SK-N-SH treated with all-trans-retinoic acid at 6 μM for 48 hours (cell line): ENCODE data around the gene RPS19BP1.

Experiments used
- ATAC-seq: fragments of 200-7000 bp; cut with Tn5 transposase; 3 replicates; pipeline ENCODE4 v1.9.1; 2020; ENCODE audit warnings: mild to moderate bottlenecking, moderate library complexity
- ARNTL ChIP-seq: fragments of 450-650 bp; formaldehyde crosslinking; IDR thresholded peaks from 2 replicates; pipeline ENCODE4 v1.5.0; 2020; ENCODE audit warnings: low read depth, mild to moderate bottlenecking, moderate library complexity, borderline replicate concordance
- BACH2 ChIP-seq: fragments of 250-450 bp; sonication (Bioruptor Pico); IDR thresholded peaks from 2 replicates; pipeline ENCODE4 v1.9.0; 2021; ENCODE audit warnings: mild to moderate bottlenecking, borderline replicate concordance
- CREB5 ChIP-seq: fragments of 250-450 bp; sonication (Bioruptor Pico); IDR thresholded peaks from 2 replicates; pipeline ENCODE4 v1.5.1; 2020; ENCODE audit warnings: low read depth, mild to moderate bottlenecking, moderate library complexity
- CSDC2 ChIP-seq: fragments of 250-450 bp; sonication (Bioruptor Pico); IDR thresholded peaks from 2 replicates; pipeline ENCODE4 v1.5.0; 2020; ENCODE audit warnings: mild to moderate bottlenecking, moderate library complexity
- CSRNP3 ChIP-seq: fragments of 250-450 bp; sonication (Bioruptor Pico); IDR thresholded peaks from 2 replicates; pipeline ENCODE4 v1.5.1; 2021; ENCODE audit warnings: mild to moderate bottlenecking, moderate library complexity
- GLIS3 ChIP-seq: fragments of 250-450 bp; sonication (Bioruptor Pico); IDR thresholded peaks from 2 replicates; pipeline ENCODE4 v1.5.0; 2020; ENCODE audit warnings: mild to moderate bottlenecking, moderate library complexity
- ISL1 ChIP-seq: fragments of 250-450 bp; sonication (Bioruptor Pico); IDR thresholded peaks from 2 replicates; pipeline ENCODE4 v2.1.2; 2022; ENCODE audit warnings: mild to moderate bottlenecking, moderate library complexity
- OSR1 ChIP-seq: fragments of 250-450 bp; sonication (Bioruptor Pico); IDR thresholded peaks from 2 replicates; pipeline ENCODE4 v1.8.0; 2022; ENCODE audit warnings: moderate library complexity, mild to moderate bottlenecking, inconsistent platforms
- PPARA ChIP-seq: fragments of 250-450 bp; sonication (Bioruptor Pico); IDR thresholded peaks from 2 replicates; pipeline ENCODE4 v1.5.0; 2020; ENCODE audit warnings: mild to moderate bottlenecking, borderline replicate concordance
- RARB ChIP-seq: fragments of 250-450 bp; sonication (Bioruptor Pico); IDR thresholded peaks from 2 replicates; pipeline ENCODE4 v1.8.0; 2021; ENCODE audit warnings: mild to moderate bottlenecking, moderate library complexity
- SNAI2 ChIP-seq: fragments of 250-450 bp; sonication (Bioruptor Pico); IDR thresholded peaks from 2 replicates; pipeline ENCODE4 v1.5.0; 2020; ENCODE audit warnings: mild to moderate bottlenecking, moderate library complexity
- TCF4 ChIP-seq: fragments of 250-450 bp; sonication (Bioruptor Pico); IDR thresholded peaks from 2 replicates; pipeline ENCODE4 v1.8.0; 2021; ENCODE audit warnings: mild to moderate bottlenecking, moderate library complexity, borderline replicate concordance
- TOX ChIP-seq: fragments of 250-450 bp; sonication (Bioruptor Pico); IDR thresholded peaks from 2 replicates; pipeline ENCODE4 v1.8.0; 2021; ENCODE audit warnings: mild to moderate bottlenecking, moderate library complexity, borderline replicate concordance
- TSHZ2 ChIP-seq: fragments of 250-450 bp; sonication (Bioruptor Pico); IDR thresholded peaks from 2 replicates; pipeline ENCODE4 v1.5.0; 2020; ENCODE audit warnings: mild to moderate bottlenecking, moderate library complexity
- ZFP3 ChIP-seq: fragments of 250-450 bp; sonication (Bioruptor Pico); IDR thresholded peaks from 2 replicates; pipeline ENCODE4 v1.5.0; 2020; ENCODE audit warnings: mild to moderate bottlenecking, moderate library complexity
- ZFP30 ChIP-seq: fragments of 450-650 bp; formaldehyde crosslinking; IDR thresholded peaks from 2 replicates; pipeline ENCODE4 v1.5.0; 2022; ENCODE audit warnings: mild to moderate bottlenecking, moderate library complexity
- ZNF70 ChIP-seq: fragments of 450-650 bp; formaldehyde crosslinking; IDR thresholded peaks from 2 replicates; pipeline ENCODE4 v1.5.0; 2020; ENCODE audit warnings: mild to moderate bottlenecking, moderate library complexity
- ZNF8 ChIP-seq: fragments of 450-650 bp; formaldehyde crosslinking; IDR thresholded peaks from 2 replicates; pipeline ENCODE4 v1.5.0; 2020; ENCODE audit warnings: mild to moderate bottlenecking, moderate library complexity
- TF ChIP-seq, protein P1 (sequence below): fragments of 250-450 bp; sonication (Bioruptor Pico); IDR thresholded peaks from 2 replicates; pipeline ENCODE4 v1.8.0; 2020; ENCODE audit warnings: mild to moderate bottlenecking, moderate library complexity, borderline replicate concordance

The RPS19BP1 gene

DNA sequence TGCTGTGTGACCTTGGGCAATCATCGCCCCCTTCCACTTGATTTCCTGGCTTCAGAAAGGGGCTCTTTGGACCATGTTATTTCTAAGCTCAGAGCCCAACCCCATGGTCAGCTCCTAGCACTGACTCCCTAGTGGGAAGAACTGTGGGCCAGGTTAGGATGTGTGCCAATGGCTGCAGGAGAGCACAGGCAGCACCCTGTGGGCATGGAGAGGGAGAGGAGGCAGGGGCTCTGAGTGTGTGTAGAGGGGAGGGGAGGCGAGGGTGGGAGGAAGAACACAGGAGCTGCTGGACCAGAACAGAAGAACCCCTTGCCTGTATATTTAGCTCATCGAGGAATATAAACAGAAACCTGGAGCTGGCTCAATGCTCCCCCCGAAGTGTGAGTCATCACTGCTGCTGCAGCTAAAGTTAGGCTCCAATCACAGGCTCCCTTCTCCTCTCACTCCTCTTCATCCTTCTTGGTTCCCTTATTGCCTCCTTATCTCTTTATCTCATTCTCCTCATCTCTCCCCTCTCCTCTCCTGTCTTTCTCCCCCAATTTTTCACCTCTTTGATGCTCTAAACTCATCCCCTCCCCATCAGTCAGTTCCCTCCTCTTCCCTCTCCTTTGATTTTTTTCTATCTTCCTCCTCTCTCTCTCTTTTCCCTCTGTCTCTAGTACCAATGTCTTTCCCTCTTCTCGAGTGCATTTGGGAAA, 14.5 kb upstream of the RPS19BP1 start:
- no peak for TF ChIP-seq RARB (CRISPR knock-in tag)
- ATAC-seq: peak; percentile 66

DNA sequence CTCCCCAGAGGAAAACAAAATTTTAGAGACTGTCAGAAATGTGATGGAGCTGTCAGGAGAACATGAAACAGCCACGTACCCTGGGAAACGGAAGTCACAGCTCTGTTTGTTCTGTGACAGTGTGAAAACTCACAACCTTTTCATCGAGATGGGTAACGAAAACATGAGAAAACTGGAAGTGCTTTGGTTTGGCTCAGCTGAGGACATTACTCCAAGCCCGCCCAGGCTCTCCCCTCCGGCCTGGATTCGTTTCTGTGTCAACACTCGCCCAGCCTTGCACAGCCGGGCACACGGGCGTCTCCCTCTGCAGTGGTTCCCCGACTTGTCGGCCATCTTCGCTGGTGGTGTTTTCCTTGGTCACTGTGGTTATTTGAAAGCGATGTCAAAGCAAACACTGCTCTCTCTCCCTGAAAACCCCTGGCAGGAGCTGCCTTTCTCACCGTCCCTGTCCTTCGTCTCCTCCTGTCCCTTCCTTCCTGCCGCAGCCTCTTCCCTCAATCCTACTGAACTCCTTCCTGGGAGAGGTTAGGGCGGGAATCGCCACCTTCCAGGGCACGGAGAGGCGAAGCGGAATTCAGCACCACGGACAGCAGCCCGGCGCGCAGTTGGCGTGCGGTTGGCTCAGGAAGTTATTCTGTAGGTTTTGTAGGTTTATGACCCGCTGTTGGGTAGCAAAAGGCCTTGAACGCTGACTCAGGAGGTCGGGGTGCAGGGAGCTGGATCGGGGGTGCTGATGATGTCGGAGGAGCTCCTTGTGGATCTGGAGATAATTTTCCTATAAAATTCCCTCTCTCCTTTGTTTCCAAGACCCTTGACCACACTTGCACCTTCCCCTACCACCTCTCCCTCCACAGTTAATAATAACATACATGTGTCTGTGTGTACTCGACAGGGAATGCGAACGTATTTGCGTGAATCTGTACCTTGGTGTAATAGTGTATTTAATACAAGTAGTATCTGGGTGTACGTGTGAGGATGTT, 13.1 kb upstream of the RPS19BP1 start:
- no peak for TF ChIP-seq RARB (CRISPR knock-in tag)
- no peak for TF ChIP-seq BACH2 (CRISPR knock-in tag)
- TF ChIP-seq TSHZ2 (CRISPR knock-in tag): no peak
- no peak for TF ChIP-seq ZFP30 (CRISPR knock-in tag)
- no peak for TF ChIP-seq CSDC2 (CRISPR knock-in tag)
- TF ChIP-seq, protein P1, sequence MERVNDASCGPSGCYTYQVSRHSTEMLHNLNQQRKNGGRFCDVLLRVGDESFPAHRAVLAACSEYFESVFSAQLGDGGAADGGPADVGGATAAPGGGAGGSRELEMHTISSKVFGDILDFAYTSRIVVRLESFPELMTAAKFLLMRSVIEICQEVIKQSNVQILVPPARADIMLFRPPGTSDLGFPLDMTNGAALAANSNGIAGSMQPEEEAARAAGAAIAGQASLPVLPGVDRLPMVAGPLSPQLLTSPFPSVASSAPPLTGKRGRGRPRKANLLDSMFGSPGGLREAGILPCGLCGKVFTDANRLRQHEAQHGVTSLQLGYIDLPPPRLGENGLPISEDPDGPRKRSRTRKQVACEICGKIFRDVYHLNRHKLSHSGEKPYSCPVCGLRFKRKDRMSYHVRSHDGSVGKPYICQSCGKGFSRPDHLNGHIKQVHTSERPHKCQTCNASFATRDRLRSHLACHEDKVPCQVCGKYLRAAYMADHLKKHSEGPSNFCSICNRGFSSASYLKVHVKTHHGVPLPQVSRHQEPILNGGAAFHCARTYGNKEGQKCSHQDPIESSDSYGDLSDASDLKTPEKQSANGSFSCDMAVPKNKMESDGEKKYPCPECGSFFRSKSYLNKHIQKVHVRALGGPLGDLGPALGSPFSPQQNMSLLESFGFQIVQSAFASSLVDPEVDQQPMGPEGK (CRISPR knock-in tag): no peak
- no peak for TF ChIP-seq PPARA (CRISPR knock-in tag)
- no peak for TF ChIP-seq ZNF70 (CRISPR knock-in tag)
- TF ChIP-seq, all 23 proteins: peak for 0
- no peak for ATAC-seq

DNA sequence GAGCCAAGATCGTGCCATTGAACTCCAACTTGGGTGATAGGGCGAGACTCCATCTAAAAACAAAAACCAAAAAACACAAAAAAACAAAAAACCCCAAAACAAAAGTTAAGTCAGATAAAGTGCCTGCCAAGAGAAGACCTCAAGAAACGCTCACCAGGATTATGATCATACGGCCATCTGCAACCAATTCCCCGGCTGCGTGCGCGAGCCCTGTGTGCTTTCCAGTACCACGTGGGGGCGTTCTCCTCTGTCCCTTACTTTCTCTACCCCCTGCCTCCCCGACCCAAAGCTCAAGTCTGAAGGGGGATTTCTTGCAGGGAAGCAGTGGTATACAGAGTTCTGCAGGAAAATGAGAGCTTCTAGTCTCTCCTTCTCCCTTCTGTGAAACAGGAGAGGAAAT, 10.5 kb upstream of the RPS19BP1 start:
- TF ChIP-seq CSDC2 (CRISPR knock-in tag) (no peak), TOX (CRISPR knock-in tag) (no peak), ISL1 (CRISPR knock-in tag) (no peak), OSR1 (CRISPR knock-in tag) (no peak)
- ATAC-seq: peak; percentile 84

DNA sequence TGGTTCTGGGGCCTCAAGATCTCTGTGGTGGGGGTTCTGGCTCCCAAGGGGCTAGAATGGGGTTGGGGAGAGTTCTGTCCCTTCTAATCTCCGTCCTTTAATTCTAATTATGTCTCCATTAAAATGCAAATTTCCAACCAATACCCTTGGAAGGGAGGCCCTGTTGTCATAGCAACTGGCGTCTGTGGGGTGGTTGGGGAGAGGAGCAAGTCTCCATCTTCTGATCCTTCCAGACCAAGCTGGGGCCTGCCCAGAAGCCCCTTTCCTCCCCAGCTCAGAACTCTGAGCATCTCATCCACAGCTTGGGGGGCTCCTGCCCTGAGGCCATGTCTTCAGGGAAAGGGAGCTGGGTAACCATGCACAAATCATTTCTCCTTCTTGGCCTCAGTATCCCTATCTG, 5.4 kb upstream of the RPS19BP1 start:
- TF ChIP-seq SNAI2 (CRISPR knock-in tag) (no peak), BACH2 (CRISPR knock-in tag) (no peak), RARB (CRISPR knock-in tag) (no peak), TCF4 (CRISPR knock-in tag) (no peak), CREB5 (CRISPR knock-in tag) (no peak), ZNF70 (CRISPR knock-in tag) (no peak), ARNTL (CRISPR knock-in tag) (no peak), OSR1 (CRISPR knock-in tag) (no peak), CSDC2 (CRISPR knock-in tag) (no peak), CSRNP3 (CRISPR knock-in tag) (no peak), ZFP3 (CRISPR knock-in tag) (no peak), PPARA (CRISPR knock-in tag) (no peak), ZNF8 (no peak), ZFP30 (CRISPR knock-in tag) (no peak), TOX (CRISPR knock-in tag) (no peak), GLIS3 (CRISPR knock-in tag) (no peak), TSHZ2 (CRISPR knock-in tag) (no peak)
- ATAC-seq: no peak
